SH-SY5Y (cell line): Measurements from ENCODE around the gene HSPE1.

Experiments
- GATA2 ChIP-seq: IDR thresholded peaks from 2 replicates; pipeline ENCODE4 v1.6.1; 2011; ENCODE audit warnings: mild to moderate bottlenecking, low read depth, low read length
- GATA3 ChIP-seq: IDR thresholded peaks from 2 replicates; pipeline ENCODE4 v1.6.1; 2011; ENCODE audit warnings: low read depth, mild to moderate bottlenecking, low read length, moderate library complexity

GRCh38 chr2:197496695-197497094 lies 3.5 kb upstream of the HSPE1 start:
- TF ChIP-seq GATA3 (no peak), GATA2 (no peak)
